ENCODE measurements around the gene GAS6.
"Not testable (repeated sequence)": the region's sequence is repeated elsewhere in the genome, so short reads cannot be mapped to it uniquely, and the experiment has no call there.

Gene GAS6

DNA sequence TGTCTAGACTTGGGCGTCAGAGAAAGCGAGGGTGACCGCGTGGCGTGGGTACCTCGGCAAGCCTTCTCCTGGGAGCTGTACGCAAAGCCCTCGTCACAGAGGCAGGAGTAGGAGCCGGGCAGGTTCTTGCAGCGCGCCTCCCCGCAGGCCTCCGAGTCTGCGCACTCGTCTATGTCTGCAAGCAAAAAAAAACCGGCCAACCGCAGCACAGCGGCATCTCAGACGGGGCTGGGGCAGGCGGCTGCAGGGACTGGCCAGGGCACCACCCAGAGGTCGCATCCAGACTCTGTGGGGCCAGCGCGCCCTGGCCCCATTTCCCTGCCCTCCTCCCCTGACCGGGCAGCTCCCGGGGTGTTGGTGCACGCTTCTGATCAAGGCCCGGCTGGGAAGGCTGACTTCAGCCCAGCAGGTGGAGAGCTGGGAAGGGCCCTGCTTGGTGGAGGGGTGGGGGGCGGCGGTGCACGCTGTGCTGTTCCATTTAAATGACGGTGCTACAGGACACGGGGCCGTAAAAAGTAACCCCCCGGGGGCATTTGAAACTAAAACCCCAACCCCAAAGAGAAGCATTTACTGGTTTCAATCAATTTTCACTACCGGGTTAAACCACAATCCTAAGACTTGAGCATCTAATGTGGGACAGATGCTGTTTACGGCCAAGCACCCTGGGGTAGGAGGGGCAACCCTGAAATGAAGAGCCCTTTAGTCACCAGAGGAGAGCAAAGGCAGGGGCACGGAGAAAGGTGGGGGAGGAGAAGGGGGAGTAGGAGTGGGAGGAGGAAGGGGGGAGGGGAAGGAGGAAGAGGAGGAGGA is 28.2 kb downstream of the GAS6 start:
- DNase-seq, result no peak

DNA sequence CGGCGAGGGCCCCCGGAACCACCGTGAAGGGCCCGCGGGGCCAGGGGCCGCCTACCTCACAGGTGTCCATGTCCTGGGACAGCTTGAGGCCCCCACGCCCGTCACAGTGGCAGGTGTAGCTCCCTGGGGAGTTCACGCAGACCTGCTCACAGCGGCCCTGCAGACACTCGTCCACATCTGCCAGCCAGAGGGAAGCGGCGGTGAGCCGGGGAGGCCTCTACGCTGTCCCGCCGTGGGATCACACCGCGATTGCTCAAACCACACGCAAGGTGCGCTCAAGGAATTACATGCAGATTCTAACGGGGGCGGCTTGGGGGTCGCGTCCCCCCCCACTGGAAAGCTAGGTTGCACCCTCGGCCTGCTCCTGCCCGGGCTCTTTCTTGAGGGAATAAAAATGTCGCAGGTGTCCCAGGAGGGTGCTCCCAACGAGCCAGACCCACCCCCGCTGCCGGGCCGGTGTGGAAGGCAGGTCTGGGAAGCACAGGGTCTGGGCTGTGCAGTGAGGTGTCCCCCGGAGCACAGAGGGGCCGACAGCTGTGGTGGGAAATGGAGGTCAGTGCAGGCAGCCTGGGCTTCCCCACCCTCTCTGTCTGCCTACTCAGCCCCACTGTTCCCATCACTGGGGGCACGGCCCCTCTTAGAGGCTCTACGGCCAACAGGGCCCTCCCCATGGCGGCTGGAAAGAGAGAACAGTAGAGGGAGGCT is 29.2 kb downstream of the GAS6 start:
- no peak for DNase-seq

DNA sequence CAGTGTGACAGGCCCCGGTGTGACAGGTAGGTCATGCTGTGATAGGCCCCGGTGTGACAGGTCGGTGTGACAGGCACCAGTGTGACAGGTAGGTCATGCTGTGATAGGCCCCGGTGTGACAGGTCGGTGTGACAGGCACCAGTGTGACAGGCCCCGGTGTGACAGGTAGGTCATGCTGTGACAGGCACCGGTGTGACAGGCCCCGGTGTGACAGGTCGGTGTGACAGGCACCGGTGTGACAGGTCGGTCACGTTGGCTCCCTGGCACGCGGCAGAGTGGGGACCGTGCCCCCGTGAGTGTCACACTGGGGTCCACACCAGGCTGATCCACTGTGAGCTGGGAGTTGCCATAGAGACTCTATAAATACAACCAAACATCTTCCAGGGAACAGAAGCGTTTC is 29.9 kb downstream of the GAS6 start:
- DNase-seq, result not testable (repeated sequence)

DNA sequence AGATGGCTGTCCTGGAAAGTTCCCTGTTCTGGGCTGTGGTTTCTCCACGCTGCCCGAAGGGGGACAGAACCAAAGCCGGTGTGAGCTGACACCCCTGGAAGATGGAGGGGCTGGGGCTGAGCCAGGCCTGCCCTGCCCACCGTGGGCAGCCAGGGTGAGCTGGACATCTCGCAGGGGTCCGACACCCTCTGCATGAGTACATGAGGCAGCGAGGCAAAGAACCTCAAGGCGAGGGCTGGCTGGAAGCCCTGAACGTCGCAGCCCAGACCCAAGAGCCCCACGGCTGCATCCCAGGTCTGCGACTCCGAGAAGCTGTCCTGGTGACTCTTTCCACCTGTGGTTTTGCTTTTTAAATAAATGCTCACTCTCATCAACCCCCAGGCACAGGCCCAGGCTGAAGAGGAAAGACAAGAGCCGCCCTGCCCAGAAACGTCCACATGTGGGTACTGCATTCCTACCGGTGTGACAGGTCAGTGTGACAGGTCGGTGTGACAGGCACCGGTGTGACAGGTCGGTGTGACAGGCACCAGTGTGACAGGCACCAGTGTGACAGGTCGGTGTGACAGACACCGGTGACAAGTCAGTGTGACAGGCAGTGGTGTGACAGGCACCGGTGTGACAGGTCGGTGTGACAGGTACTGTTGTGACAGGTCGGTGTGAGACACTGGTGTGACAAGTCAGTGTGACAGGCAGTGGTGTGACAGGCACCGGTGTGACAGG is 30.6 kb downstream of the GAS6 start:
- DNase-seq, result no peak

DNA sequence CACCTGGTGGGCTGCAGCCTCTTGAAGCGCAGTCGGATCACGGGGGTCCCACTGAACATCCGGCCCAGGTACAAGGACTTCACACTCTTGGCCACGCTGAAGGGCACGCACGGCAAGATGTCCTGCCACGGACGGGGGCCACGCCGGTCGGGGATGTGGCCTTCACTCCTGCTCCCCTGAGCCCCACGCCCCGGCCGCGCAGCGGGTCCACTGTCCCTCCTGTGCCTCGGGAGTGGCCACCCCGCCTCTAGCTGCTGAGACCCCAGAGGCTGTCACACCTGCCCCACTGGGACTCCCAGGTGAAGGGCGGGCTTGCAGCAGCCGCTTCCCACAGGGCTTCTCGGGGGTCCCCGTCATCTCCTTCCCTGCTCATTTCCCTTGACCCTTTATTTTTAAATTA is 31.2 kb downstream of the GAS6 start:
- DNase-seq, result no peak

DNA sequence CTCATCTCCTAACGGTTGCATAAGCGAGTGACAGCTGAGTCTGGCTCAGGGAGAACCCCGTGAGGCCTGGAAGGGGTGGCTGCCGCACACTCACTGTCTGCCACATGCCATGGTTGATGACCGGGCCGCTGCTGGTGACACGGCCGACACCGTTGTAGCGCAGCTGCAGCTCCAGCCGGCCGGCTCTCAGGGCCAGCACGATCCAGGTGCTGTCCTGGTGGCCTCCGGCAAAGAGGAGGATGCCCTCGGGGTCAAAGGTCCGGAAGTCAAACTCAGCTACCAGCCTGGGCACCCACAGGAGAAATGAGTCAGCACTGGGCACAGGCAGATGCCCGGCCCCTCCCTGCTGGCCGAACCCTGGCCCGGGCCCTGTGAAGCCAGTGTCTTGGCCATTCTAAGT is 31.7 kb downstream of the GAS6 start:
- DNase-seq, result no peak

DNA sequence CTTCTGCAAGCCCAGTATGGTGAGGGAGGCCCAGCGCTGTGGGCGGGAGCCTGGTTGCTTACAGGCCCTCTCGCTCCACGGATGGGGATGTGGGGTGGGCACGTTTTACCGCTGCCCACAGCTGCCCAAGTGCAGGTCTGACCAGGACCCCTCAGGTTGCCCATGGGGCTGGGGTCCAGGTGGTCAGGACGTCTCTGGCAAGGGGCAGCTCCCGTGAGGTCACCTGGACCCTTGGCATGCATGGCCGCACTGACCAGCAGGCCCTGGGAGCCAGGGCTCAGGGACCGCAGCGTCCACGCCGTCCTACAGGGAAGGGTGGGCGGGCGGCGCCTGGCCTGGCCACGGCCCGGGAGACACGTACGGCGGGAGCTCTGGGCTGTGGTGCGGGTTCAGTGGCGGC is 32.8 kb downstream of the GAS6 start:
- no peak for DNase-seq

DNA sequence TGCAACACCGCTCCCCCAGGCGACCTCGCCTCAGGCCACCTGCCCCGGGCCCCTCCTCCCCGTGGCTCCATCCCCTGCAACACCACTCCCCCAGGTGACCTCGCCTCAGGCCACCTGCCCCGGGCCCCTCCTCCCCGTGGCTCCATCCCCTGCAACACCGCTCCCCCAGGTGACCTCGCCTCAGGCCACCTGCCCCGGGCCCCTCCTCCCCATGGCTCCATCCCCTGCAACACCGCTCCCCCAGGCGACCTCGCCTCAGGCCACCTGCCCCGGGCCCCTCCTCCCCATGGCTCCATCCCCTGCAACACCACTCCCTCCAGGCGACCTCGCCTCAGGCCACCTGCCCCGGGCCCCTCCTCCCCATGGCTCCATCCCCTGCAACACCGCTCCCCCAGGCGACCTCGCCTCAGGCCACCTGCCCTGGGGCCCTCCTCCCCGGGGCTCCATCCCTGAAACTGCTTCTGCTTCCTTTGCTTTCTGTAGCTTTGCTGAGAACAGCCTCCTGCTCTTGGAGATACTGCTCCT is 33.4 kb downstream of the GAS6 start:
- not testable (repeated sequence) for DNase-seq

DNA sequence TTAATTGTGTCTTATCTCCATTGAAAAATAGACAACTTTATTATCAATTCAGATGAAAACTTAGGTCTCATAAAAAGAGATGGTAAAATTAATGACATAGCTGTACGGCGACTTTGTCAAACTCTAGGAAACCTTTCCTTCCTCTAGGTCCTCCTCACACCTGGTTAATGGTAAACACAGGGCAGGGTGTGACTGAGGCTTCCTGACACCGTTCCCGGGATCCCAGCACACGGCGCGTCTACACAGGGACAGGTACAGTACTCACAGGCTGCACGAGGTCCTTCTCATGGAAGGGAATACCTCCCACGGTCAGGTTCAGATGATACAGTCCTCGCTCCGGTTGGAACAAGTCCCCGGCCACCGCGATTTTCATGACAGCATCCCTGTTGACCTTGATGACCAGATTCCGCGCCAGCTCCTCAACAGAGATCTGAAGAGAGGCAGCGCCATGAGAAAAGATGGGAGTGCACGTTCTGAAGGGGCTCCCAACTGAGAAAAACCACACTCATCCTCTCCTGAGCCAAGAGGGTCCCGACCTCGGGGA is 35.5 kb downstream of the GAS6 start:
- DNase-seq, result no peak

DNA sequence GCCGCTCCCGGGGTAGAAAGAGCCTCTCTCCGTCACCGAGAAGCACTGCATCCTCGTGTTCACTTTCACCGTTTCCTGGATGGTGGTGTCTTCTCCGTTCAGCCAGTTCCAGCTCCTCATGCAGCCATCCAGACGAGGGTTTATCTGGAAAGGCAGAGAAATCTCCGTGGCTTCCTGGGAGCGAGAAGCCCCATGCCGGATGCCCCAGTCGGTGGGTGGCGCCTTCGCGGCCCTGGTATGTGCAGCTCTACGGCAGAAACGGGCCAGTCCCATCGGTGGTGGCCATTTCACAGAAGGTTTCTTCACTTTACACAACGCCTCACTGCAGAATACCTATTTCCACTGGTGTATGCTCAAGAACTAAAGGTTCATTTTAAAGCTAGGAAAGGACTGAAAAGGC is 36.9 kb downstream of the GAS6 start:
- no peak for DNase-seq

DNA sequence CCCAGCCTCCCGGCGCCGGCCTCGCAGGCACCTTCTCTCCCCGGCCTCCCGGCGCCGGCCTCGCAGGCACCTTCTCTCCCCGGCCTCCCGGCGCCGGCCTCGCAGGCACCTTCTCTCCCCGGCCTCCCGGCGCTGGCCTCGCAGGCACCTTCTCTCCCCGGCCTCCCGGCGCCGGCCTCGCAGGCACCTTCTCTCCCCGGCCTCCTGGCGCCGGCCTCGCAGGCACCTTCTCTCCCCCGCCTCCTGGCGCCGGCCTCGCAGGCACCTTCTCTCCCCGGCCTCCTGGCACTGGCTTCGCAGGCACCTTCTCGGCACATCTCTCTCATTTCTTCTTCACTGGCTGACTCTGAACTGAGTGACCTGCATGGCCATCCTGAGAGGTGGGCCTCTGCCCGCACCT is 37.4 kb downstream of the GAS6 start:
- not testable (repeated sequence) for DNase-seq

DNA sequence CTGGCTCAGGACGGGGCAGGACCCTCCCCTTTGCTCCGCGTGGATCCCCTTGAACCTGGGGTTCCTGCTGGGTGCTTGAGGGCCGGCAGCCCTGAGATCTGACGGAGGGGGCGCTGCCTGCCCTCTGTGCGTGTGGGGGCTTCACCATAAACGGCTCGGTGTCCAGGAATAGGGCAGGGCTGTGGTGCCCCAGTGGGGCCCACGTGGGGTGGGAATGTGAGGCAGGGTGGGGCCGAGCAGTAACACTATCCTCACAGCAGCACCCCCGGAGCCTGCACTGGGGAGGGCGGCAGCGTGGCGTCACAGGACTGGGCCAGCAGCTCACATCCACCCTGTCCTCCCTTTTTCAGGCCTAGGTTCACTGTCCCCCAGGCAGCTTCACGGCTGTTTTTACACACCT is 38.0 kb downstream of the GAS6 start:
- DNase-seq, result no peak

DNA sequence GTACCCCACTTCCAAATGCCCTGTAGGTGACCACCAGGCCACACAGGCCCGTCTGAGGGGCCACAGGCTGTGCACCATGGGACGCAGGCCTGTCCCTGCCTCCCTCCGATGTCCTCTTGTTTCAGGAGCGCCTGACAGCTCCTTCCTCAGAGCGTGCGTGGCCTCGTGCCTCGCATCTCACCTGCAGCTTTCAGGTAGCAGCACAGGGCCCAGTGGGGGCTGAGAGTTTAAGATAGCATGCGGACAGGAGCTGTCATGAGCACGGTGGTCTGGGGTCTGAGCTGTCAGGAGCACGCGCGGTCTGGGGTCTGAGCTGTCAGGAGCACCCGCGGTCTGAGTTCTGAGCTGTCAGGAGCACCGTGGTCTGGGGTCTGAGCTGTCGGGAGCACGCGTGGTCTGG is 40.1 kb downstream of the GAS6 start:
- DNase-seq, result no peak

DNA sequence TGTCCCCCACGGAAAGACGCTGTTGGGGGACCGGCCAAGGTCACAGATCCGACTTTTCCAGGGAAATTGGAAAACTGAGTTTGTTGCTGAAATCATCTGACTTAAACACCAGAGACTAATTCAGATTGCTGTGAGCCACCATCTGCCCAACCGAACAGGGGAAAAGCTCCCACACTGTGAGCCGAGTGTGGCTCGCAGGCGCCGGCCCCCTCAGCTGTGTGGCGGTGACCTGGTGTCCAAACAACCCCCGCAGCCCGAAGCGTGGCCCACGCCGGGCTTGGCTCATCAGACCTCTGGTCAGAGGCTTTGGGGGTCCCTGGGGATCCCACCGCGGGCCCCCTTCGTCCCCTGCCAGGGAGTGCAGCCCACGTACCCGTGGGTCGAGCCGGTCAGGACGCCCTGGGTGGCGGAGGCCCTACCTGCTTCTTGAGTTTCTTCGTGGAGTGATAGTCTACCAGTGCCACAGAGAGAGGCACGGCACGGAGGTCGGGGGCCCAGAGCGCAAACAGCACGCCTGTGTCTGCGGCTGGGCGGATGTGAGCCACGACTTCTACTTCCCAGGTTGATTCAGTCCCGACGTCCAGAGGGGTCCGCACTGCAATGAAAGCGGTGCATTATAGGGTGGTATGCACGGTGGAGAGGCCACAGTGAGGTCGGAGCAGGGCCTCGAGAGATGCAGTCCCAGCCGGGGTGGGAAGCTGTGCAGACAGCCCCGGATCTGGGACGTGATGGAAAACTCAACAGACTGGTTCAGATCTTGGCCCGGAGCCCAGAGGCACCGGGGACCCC is 40.7 kb downstream of the GAS6 start:
- DNase-seq, result no peak

DNA sequence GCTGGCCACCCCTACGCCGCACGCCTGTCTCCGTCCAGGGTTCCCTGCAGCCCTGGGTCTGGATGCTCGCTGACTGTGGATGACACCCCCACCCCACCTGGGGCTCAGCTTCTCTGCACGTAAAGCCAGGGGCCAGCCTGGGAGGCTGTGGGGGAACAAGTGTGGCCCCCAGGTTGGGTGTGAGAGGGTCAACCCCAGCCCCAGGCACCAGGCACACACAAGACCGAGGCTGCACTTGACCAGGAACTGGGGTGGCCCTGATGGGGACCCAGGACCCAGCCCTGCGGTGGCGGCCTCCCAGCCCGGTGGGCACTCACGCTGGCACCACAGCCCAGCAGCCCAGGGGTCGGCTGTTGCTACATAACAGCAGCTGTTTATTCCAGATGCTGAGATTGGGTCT is 41.6 kb downstream of the GAS6 start:
- DNase-seq, result no peak

DNA sequence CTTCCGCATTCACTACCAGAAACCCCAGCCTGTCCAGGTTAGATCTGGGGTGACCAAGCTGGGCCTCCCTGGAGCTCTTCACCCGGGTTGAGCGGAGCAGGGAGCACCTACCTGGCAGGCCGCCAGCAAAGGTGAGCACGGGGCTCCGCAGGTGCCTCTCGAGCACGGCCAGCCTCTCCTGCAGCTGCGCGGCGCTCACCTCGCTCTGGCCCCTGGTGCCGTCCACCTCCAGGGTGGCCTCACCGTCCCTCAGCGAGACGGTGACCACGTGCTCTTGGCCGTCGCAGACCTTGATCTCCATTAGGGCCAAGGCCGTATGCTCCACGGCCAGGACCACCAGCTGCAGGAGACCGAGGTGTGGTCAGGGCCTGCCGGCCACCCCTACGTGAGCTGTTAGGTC is 42.0 kb downstream of the GAS6 start:
- no peak for DNase-seq

DNA sequence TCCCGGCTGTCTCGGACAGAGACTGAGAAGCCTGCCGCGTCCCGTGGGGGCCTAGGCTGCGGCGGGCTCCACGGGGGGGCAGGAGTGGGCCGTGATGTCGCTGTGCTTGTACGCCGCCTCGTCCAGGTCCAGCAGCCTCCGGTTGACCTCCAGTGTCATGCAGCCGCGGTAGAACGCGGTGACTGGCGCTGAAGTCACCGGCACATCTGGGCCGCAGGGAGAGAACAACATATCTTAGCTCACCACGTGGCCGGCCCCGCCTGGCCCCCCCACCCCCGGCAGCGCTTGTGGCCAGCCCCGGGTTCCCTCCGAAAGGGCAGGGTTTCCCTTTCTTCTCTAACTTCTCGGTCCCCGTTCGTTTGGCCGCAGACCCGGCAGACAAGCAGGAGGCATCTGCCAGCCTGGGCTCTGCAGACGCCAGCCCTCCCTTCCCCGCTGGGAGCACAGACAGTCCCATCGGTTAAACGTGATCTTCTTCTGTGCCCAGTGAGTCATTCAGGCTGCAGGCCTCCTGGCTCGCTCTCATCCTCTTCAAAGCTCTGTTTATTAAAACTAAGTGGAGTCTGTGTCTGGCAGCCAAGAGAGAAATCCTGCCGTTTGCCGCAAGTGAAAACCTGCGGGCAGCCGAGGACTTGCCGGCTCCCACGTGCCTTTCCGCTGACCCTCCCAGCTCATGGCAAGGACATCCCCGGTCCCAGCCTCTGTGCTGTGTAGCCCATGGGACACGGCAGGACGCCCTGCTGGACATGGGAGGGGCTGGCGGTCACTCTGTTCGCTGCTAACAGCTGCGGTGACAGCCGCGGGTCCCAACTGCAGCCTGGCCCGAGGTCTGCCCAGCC is 42.8 kb downstream of the GAS6 start:
- no peak for DNase-seq

DNA sequence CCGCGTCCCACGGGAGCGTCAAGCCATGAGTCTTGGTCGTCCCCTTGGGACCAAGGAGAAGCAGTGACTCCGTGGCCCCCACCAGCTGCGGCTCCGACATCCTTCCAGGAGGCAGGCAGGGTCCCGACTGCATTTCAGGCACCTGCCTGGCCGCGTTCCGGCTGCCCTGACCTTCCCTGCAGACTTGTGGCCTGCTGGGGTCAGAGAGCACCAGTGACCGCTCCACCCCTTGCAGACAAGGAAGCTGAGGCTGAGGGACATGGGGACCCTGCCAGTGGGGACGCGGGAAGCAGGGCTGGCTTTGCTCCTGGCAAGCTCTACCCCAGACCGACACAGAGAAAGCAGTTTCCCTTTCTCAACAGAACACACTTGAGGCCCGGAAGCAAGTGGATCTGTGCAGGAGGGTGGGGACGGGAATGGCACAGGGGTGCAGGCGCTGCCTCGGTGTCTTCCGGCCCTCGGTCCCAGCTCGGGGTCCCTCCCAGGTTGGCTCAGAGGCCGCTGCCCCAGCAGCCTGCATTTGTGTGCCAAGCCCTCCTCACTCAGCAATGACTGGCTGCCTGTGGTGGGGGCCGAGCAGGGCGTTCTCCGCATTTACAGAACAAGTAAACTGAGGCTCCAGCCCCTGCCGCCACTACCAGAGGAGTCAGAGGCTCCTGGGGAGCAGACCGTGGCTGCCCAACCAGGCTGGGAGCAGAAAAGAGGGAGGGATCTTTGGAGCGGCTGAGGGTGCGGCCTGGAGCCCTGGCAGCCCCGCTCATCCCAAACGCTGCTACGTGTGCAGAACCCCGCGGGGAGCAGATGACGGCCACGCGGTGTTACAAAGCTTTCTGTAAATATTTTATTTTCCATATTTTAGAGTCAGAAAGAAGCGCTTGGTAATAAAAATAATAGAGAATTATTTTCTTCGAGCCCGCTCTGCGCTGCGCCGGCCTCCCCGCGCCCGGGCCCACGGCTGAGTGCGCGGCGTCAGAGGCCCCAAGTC is 43.9 kb downstream of the GAS6 start:
- DNase-seq, result no peak

DNA sequence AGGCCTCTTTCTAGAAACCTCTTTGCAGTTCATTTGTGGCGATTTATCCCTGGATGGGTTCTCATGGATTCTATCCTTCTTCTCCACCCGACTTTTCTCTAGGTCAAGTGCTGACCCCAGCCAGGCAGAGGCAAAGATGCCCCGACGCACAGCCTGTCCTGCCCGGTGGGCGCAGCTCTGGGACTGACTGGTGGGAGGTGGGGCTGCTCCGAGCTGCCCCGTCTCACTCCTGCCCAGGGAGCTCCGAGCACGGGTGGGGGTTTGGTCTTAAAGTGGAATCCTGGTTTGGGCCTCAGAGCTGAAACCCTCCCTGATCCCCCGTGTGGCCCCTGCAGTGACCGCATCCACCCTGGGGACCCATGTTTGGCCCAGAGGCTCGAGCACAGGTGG is 44.5 kb downstream of the GAS6 start:
- no peak for DNase-seq

DNA sequence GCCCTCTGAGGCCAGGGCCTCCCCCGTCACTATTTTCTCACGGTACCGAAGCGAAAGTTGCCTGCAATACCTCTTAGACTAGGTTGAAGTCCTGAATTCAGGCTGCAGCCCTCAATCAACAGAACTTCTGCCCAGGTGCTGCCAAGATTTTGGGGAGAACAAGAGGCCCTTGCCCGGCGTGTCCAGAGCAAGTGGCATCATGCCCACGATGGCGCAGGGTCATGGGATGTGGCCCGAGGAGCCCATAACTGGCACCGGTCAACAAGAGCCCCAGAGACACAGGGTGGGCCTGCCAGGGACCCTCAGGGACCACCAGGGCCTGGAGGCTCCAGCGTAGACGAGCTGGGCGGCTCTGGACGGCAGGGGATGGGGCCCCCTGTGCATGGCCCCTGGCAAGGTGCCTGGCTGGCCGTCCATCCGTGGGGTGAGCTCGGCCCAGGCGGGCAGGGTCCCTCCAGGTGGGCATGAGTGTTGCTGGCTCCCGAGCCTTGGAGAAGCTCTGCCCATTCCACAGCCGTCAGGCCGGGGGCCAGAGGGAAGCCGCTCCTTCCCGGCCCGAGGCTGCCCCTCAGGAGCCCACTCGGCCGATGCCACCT is 45.1 kb downstream of the GAS6 start:
- DNase-seq, result no peak
